ENCODE measurements around the gene COL25A1.

DNA sequence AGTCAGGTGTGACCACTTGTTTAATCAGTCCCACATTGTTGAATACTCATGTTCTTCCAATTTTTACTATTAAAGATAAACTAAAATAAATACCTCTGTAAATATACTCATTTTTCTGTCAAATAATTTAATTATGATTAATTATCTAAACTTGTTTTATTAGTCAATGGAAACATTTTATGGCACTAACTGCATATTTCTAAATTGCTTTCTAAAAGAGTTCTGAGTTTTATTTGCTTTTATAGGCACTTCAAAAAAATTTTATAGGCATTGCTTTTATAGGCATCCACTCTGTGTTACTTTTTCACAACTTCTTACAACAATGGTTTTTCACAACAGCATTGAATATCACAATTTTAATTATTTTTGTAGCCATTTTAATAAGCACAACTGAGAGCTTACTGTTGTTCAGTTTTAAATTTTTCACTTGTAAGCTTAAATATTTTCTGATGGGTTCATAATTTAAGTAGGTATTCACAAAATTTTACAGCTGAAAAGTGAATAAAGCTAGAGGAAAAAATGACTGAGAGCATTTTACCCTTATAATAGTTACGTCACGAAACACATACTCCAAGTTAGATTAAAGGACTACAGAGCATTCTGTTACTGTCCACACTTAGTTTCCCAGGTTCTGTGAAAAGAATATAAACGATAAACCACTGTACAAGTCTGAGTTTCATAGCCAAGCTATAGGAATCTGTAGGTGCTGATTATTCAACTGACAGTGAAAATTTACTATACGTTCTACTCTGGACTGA lies 398.8 kb downstream of the COL25A1 start:
- TF ChIP-seq, protein P1, sequence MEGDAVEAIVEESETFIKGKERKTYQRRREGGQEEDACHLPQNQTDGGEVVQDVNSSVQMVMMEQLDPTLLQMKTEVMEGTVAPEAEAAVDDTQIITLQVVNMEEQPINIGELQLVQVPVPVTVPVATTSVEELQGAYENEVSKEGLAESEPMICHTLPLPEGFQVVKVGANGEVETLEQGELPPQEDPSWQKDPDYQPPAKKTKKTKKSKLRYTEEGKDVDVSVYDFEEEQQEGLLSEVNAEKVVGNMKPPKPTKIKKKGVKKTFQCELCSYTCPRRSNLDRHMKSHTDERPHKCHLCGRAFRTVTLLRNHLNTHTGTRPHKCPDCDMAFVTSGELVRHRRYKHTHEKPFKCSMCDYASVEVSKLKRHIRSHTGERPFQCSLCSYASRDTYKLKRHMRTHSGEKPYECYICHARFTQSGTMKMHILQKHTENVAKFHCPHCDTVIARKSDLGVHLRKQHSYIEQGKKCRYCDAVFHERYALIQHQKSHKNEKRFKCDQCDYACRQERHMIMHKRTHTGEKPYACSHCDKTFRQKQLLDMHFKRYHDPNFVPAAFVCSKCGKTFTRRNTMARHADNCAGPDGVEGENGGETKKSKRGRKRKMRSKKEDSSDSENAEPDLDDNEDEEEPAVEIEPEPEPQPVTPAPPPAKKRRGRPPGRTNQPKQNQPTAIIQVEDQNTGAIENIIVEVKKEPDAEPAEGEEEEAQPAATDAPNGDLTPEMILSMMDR (IDR thresholded peaks at IDR 0.05; ENCODE audit: insufficient read depth, low read depth, low read length), result no peak
- TF ChIP-seq EZH2 (IDR thresholded peaks at IDR 0.05; ENCODE audit: insufficient read depth, low read length), result no peak

All from astrocyte (in vitro differentiated cells and primary cell).